Heart left ventricle (tissue), 16 donors: Measurements from ENCODE around the gene ZG16B. TPM values are rescaled to one million over a fixed set of nuclear protein-coding genes. Genes with fewer than 3 reads are reported as not detected.

Source experiments
- ATAC-seq, 4 donors: fragments of 200-7000 bp; cut with Tn5 transposase; one replicate each; pipeline ENCODE4 v1.9.1; 2020 to 2022; ENCODE audit warnings: moderate library complexity in 4 of 4, mild to moderate bottlenecking in 3 of 4, moderate number of reproducible peaks in 1 of 4
- DNase-seq, 5 donors: peaks; one replicate each; pipeline ENCODE4 v3.0.0-alpha.2; 2020
- H3K27ac ChIP-seq, 12 donors: fragments of 200-600 bp; sonication (generic) in 4 of 12; one replicate each; pipeline versions ENCODE4 v1.5.0 to v1.8.0; 2016 to 2022; ENCODE audit warnings: mild to moderate bottlenecking in 2 of 12
- H3K27me3 ChIP-seq, 9 donors: fragments of 200-600 bp; sonication (generic) in 2 of 9; one replicate each; pipeline versions ENCODE4 v1.5.1 to v1.8.0; 2016 to 2022; ENCODE audit warnings: mild to moderate bottlenecking in 3 of 9
- H3K36me3 ChIP-seq, 9 donors: fragments of 200-600 bp; sonication (generic) in 2 of 9; one replicate each; pipeline versions ENCODE4 v1.5.0 to v1.8.0; 2018 to 2022; ENCODE audit warnings: mild to moderate bottlenecking in 2 of 9
- H3K4me1 ChIP-seq, 12 donors: fragments of 200-600 bp; sonication (generic) in 4 of 12; one replicate each; pipeline versions ENCODE4 v1.5.0 to v1.8.0; 2016 to 2022; ENCODE audit warnings: mild to moderate bottlenecking in 3 of 12
- H3K4me3 ChIP-seq, 12 donors: fragments of 200-600 bp; sonication (generic) in 4 of 12; one replicate each; pipeline versions ENCODE4 v1.5.0 to v1.8.0; 2017 to 2022; ENCODE audit warnings: mild to moderate bottlenecking in 9 of 12, moderate library complexity in 4 of 12
- H3K9me3 ChIP-seq, 12 donors: fragments of 200-600 bp; sonication (generic) in 4 of 12; one replicate each; pipeline versions ENCODE4 v1.5.0 to v1.8.0; 2016 to 2022; ENCODE audit warnings: mild to moderate bottlenecking in 1 of 12
- CTCF ChIP-seq, 12 donors: fragments of 200-600 bp; sonication (generic) in 4 of 12; IDR thresholded peaks; one replicate each; pipeline versions ENCODE4 v1.5.0 to v1.8.0; 2018 to 2022; ENCODE audit warnings: antibody characterized with exemption in 12 of 12, mild to moderate bottlenecking in 5 of 12
- POLR2A ChIP-seq, 2 donors: fragments of 450-650 bp; IDR thresholded peaks; one replicate each; pipeline ENCODE4 v1.6.1; 2017; ENCODE audit warnings: antibody characterized with exemption in 2 of 2, mild to moderate bottlenecking in 2 of 2, moderate library complexity in 2 of 2
- WGBS, 4 donors: extraction: QIAGEN DNeasy Blood & Tissue Kit in 2 of 4; methylation state at CpG; one replicate each; pipeline versions ENCODE4 v1.1.5 to v1.1.7; 2013 to 2018; 5-methylcytosine and 5-hydroxymethylcytosine counted together
- intact Hi-C, 10 donors: fragments of 100-400 bp; cut with DNase I; formaldehyde crosslinking; loops; one replicate each; pipeline versions ENCODE4 v1.11.1 to v1.14.2; 2022
- polyA plus RNA-seq, 2 donors: library from polyadenylated mRNA; stranded (reverse); fragments of 200-250 nt; gene quantifications; one replicate each; pipeline ENCODE4 v1.2.3, GENCODE V29; 2013
- total RNA-seq, 9 donors: library from RNA; depleted of rRNA in 2 of 9; stranded (reverse); fragments of >200 nt in 2 of 9; fragmentation: NEBNext Ultra II Directional in 3 of 9; extraction: Animal tissue kit (Norgen Biotek cat#: 25700) in 3 of 9; gene quantifications; one replicate each; pipeline versions ENCODE4 v1.1.0 to v1.2.4, GENCODE V29; 2016 to 2023
- donor health status: ischemic (EF 13 %, LVEDD 7.1; RV severe dilation, severe dysfunction).
- donor health status: healthy with polysubstance abuse.
- donor health status: DM: no; HTN: yes; CAD: no.
- donor health status: DM: no; HTN: no; CAD: no.
- donor health status: ischemic (EF 25% LVEDD 6.9; RV normal size, moderate dysfunction).
- donor health status: ischemic (EF 25% LVEDD 5.7; RV mildly dilated, moderate dysfunction).
- donor health status: healthy.
- donor health status: DM: yes; HTN: yes; CAD: no.
- donor health status: ischemic (EF 35%, LVEDD 5.7; RV mildly dilated, moderate dysfunction).
- donor health status: nonischemic (EF 11% LVEDD 7.7; RV severe dilation, severe dysfunction).
- donor health status: DM: yes; HTN: yes; CAD: no.
- donor health status: PGD.
- donor health status: ischemic (EF 29% LVEDD 5.4; RV normal size, mild dysfunction).
- donor health status: nonischemic (EF 23%, LVEDD 6.1; RV moderate dilation, normal function).

The ZG16B gene
- total and polyA plus RNA-seq, 11 donors, result 0.50 to 3.0 TPM; not detected in 9

GRCh38 chr16:2842340-2843000 is 12.4 kb downstream of the ZG16B start:
- TF ChIP-seq POLR2A (IDR thresholded peaks at IDR 0.05) (no peak), CTCF (IDR thresholded peaks at IDR 0.05) (peak; percentile 24 to 68 (median 56))
- intact Hi-C loops, result loop anchor here in 1 of 10 donors (1.0 kb wide), 1 partner anchor 26 kb away; no protein-coding TSS in a partner anchor
- Histone ChIP-seq H3K9me3 (no peaks in the 10 kb centered on the region), H3K27ac (peak overlapping the region in 3 of 12 donors; percentile 37 to 60 (median 49)), H3K27me3 (peaks cover 0 to 1% (median 0%) of the 10 kb centered on the region in 9 donors), H3K4me3 (peak overlapping the region in 9 of 12 donors; percentile 4 to 45 (median 26)), H3K36me3 (no peaks in the 10 kb centered on the region), H3K4me1 (peaks cover 0 to 26% (median 9%) of the 10 kb centered on the region in 12 donors)
- peak; percentile 35 to 81 (median 57) for DNase-seq
- ATAC-seq, result peak; percentile 19 to 83 (median 54)
- 27 to 36% (median 31%) methylated on average over 20 to 40 of the region's 40 CpGs for WGBS, 4 donors

DNA sequence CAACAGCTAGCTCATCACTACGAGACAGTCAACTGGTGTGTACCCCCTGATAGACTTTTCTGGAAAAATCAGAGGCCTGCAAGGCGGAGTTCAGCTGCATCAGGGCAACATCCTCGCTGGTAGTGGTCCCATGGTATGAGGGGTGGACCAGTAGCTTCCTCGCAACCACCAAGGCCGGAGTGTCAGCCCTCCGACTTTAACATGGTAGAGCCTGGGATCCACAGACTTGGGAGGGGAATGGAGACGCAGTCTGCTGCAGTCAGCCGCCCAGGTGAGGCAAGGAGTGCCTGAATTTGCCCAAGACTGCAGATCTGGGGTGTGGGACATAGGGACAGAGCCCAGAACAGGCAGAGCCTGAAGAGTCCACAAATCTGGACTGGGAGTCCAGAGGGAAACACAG is 13.4 kb downstream of the ZG16B start:
- no peak overlapping the region for H3K27ac ChIP-seq
- TF ChIP-seq CTCF (IDR thresholded peaks at IDR 0.05) (no peak), POLR2A (IDR thresholded peaks at IDR 0.05) (no peak)

DNA sequence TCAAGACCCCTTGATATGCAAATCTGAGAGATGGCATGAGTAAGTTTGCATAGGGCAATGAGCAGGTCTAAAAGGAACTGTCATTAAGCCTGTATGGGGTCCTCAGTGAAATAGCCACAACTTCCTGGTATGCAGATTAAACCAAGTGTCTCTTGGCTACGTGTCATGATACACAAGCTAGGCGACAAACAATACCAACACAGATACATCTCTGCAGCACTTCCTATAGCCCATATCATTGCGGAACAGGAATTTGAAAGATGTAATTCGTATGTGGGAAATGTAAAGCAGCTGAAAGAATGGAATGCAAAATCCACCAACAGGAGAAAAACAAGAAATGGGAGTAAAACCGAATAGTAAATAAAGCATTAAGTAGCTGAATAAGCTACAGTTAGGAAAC is 15.0 kb downstream of the ZG16B start:
- H3K9me3 ChIP-seq, result peaks cover 0 to 7% (median 0%) of the 10 kb centered on the region in 12 donors
- no peak for DNase-seq
- TF ChIP-seq POLR2A (IDR thresholded peaks at IDR 0.05) (no peak), CTCF (IDR thresholded peaks at IDR 0.05) (no peak)
- H3K36me3 ChIP-seq, result no peaks in the 10 kb centered on the region
- no peak overlapping the region for H3K27ac ChIP-seq
- WGBS, 4 donors, result 65 to 74% (median 67%) methylated on average over 5 of the region's 5 CpGs
- no peak overlapping the region for H3K4me3 ChIP-seq
- intact Hi-C loops, result no loop called here
- H3K27me3 ChIP-seq, result peaks cover 0 to 21% (median 6%) of the 10 kb centered on the region in 9 donors
- ATAC-seq, result no peak
- H3K4me1 ChIP-seq, result peaks cover 0 to 22% (median 9%) of the 10 kb centered on the region in 12 donors

More for the DNA sequence above, 13.4 kb downstream of the ZG16B start:
- peaks cover 0 to 26% (median 9%) of the 10 kb centered on the region in 12 donors for H3K4me1 ChIP-seq
- peaks cover 0 to 7% (median 0%) of the 10 kb centered on the region in 12 donors for H3K9me3 ChIP-seq
- ATAC-seq, result no peak
- no peak for DNase-seq
- 84 to 89% (median 87%) methylated on average over 8 of the region's 8 CpGs for WGBS, 4 donors
- H3K36me3 ChIP-seq, result no peaks in the 10 kb centered on the region
- peaks cover 0 to 10% (median 4%) of the 10 kb centered on the region in 9 donors for H3K27me3 ChIP-seq
- H3K4me3 ChIP-seq, result no peak overlapping the region
- intact Hi-C loops, result no loop called here

- peaks cover 0 to 11% (median 7%) of the 10 kb centered on the region in 12 donors for H3K4me1 ChIP-seq
- TF ChIP-seq CTCF (IDR thresholded peaks at IDR 0.05) (no peak), POLR2A (IDR thresholded peaks at IDR 0.05) (no peak)
- H3K27ac ChIP-seq, result no peak overlapping the region
- H3K4me3 ChIP-seq, result no peak overlapping the region
- intact Hi-C loops, result no loop called here
- H3K36me3 ChIP-seq, result no peaks in the 10 kb centered on the region
- 56 to 68% (median 64%) methylated on average over 3 of the region's 3 CpGs for WGBS, 4 donors
- no peak for DNase-seq
- ATAC-seq, result no peak
- H3K27me3 ChIP-seq, result peaks cover 0 to 29% (median 9%) of the 10 kb centered on the region in 9 donors
- H3K9me3 ChIP-seq, result peaks cover 0 to 7% (median 0%) of the 10 kb centered on the region in 12 donors
These were observed 16.6 kb downstream of the ZG16B start for GRCh38 chr16:2846511-2847310.
